Right renal pelvis (tissue), 4 donors: ENCODE measurements around the gene DPT. TPM values are rescaled to one million over a fixed set of nuclear protein-coding genes. Genes with fewer than 3 reads are reported as not detected.
"Not testable (repeated sequence)": the region's sequence is repeated elsewhere in the genome, so short reads cannot be mapped to it uniquely, and the experiment has no call there.

ENCODE experiments used
- DNase-seq, 4 donors: peaks; one replicate each; pipeline ENCODE4 v3.0.0-alpha.2; 2013; ENCODE audit warnings: low read depth in 4 of 4, low spot score in 3 of 4, missing footprints in 1 of 4
- polyA plus RNA-seq, 4 donors: library from polyadenylated mRNA; unstranded; fragments of 120-200 nt; gene quantifications; one replicate each; pipeline ENCODE4 v1.2.1, GENCODE V29; 2013; ENCODE audit not compliant: insufficient read length in 4 of 4

The DPT gene
- under 1 TPM in 2 of 4 donors, not detected in 2; 0.19 to 0.65 TPM for polyA plus RNA-seq

GRCh38 chr1:168728473-168729404, at the start of gene DPT:
TSS of gene DPT (minus strand) at chr1:168729206. CDS start at chr1:168729174, 32 bp downstream.
- DNase-seq, result no peak

GRCh38 chr1:168775366-168775765, 46.4 kb upstream of the DPT start:
- no peak for DNase-seq

- DNase-seq, result no peak
Measured at GRCh38 chr1:168774241-168774640, 45.2 kb upstream of the DPT start.

- no peak for DNase-seq
Measured at GRCh38 chr1:168772428-168773060, 43.5 kb upstream of the DPT start.

- DNase-seq, result no peak
Measured at GRCh38 chr1:168771104-168771630, 42.2 kb upstream of the DPT start.

GRCh38 chr1:168769893-168770292, 40.9 kb upstream of the DPT start:
- DNase-seq, result not testable (repeated sequence)

GRCh38 chr1:168767894-168768584, 39.0 kb upstream of the DPT start:
- DNase-seq, result no peak

GRCh38 chr1:168766568-168766967, 37.6 kb upstream of the DPT start:
- DNase-seq, result no peak

- DNase-seq, result no peak
Measured at GRCh38 chr1:168763031-168763430, 34.0 kb upstream of the DPT start.

- DNase-seq, result no peak
Measured at GRCh38 chr1:168762473-168762872, 33.5 kb upstream of the DPT start.

- DNase-seq, result no peak
Measured at GRCh38 chr1:168760781-168761180, 31.8 kb upstream of the DPT start.

- no peak for DNase-seq
Measured at GRCh38 chr1:168760241-168760640, 31.2 kb upstream of the DPT start.

- no peak for DNase-seq
Measured at GRCh38 chr1:168759077-168759476, 30.1 kb upstream of the DPT start.

- DNase-seq, result no peak
Measured at GRCh38 chr1:168758503-168758902, 29.5 kb upstream of the DPT start.

- DNase-seq, result peak in 3 of 4 donors; percentile 12 to 17 (median 16)
Measured at GRCh38 chr1:168755800-168756418, 26.9 kb upstream of the DPT start.

- DNase-seq, result no peak
Measured at GRCh38 chr1:168752171-168752832, 23.3 kb upstream of the DPT start.

GRCh38 chr1:168751195-168751650, 22.2 kb upstream of the DPT start:
- peak in 1 of 4 donors; percentile 51 for DNase-seq

GRCh38 chr1:168742994-168743650, 14.1 kb upstream of the DPT start:
- no peak for DNase-seq

GRCh38 chr1:168742386-168742785, 13.4 kb upstream of the DPT start:
- DNase-seq, result no peak
